Measurements from ENCODE around the gene INHA.

The INHA gene

GRCh38 chr2:219538956-219539788 lies 32.9 kb upstream of the INHA start:
- no peak for DNase-seq
- in situ Hi-C loops (cut with HindIII; ENCODE audit: low pct_ligation_motif_present, low pct_unique_long_range_greater_than_20kb, low sequenced_read_pairs) = no loop called here

GRCh38 chr2:219539926-219540678 lies 32.0 kb upstream of the INHA start:
- DNase-seq = no peak
- in situ Hi-C loops (cut with HindIII; ENCODE audit: low pct_ligation_motif_present, low pct_unique_long_range_greater_than_20kb, low sequenced_read_pairs) = no loop called here

- no peak for DNase-seq
- in situ Hi-C loops (cut with HindIII; ENCODE audit: low pct_ligation_motif_present, low pct_unique_long_range_greater_than_20kb, low sequenced_read_pairs) = no loop called here
These were observed 31.2 kb upstream of the INHA start for GRCh38 chr2:219540784-219541504.

- in situ Hi-C loops (cut with HindIII; ENCODE audit: low pct_ligation_motif_present, low pct_unique_long_range_greater_than_20kb, low sequenced_read_pairs) = no loop called here
These were observed 30.4 kb upstream of the INHA start for GRCh38 chr2:219541611-219542180.

GRCh38 chr2:219542931-219543595 lies 29.0 kb upstream of the INHA start:
- peak; percentile 63 for DNase-seq
- in situ Hi-C loops (cut with HindIII; ENCODE audit: low pct_ligation_motif_present, low pct_unique_long_range_greater_than_20kb, low sequenced_read_pairs) = no loop called here

More at GRCh38 chr2:219541611-219542180, 30.4 kb upstream of the INHA start:
- DNase-seq = peak; percentile 77

- in situ Hi-C loops (cut with HindIII; ENCODE audit: low pct_ligation_motif_present, low pct_unique_long_range_greater_than_20kb, low sequenced_read_pairs) = no loop called here
- peak; percentile 99 for DNase-seq
These were observed 28.3 kb upstream of the INHA start, which contains the start of the genes CHPF and TMEM198 for GRCh38 chr2:219543596-219544358. Gene CHPF (minus strand): TSS chr2:219543809. CDS start chr2:219543538, 271 bp downstream. Gene TMEM198 (plus strand): TSS chr2:219544028. CDS start chr2:219544728, 700 bp downstream.

GRCh38 chr2:219544567-219544966 lies 27.5 kb upstream of the INHA start:
- DNase-seq = no peak
- in situ Hi-C loops (cut with HindIII; ENCODE audit: low pct_ligation_motif_present, low pct_unique_long_range_greater_than_20kb, low sequenced_read_pairs) = no loop called here

- no peak for DNase-seq
- in situ Hi-C loops (cut with HindIII; ENCODE audit: low pct_ligation_motif_present, low pct_unique_long_range_greater_than_20kb, low sequenced_read_pairs) = no loop called here
These were observed 26.7 kb upstream of the INHA start for GRCh38 chr2:219545295-219545942.

- DNase-seq = no peak
- in situ Hi-C loops (cut with HindIII; ENCODE audit: low pct_ligation_motif_present, low pct_unique_long_range_greater_than_20kb, low sequenced_read_pairs) = no loop called here
These were observed 26.2 kb upstream of the INHA start for GRCh38 chr2:219545943-219546352.

- in situ Hi-C loops (cut with HindIII; ENCODE audit: low pct_ligation_motif_present, low pct_unique_long_range_greater_than_20kb, low sequenced_read_pairs) = no loop called here
- DNase-seq = no peak
These were observed 24.5 kb upstream of the INHA start for GRCh38 chr2:219547621-219548020.

GRCh38 chr2:219548990-219549389 lies 23.1 kb upstream of the INHA start:
- in situ Hi-C loops (cut with HindIII; ENCODE audit: low pct_ligation_motif_present, low pct_unique_long_range_greater_than_20kb, low sequenced_read_pairs) = no loop called here
- no peak for DNase-seq

GRCh38 chr2:219549619-219550018 lies 22.5 kb upstream of the INHA start:
- DNase-seq = no peak
- in situ Hi-C loops (cut with HindIII; ENCODE audit: low pct_ligation_motif_present, low pct_unique_long_range_greater_than_20kb, low sequenced_read_pairs) = no loop called here

GRCh38 chr2:219551441-219552381 lies 20.4 kb upstream of the INHA start:
- in situ Hi-C loops (cut with HindIII; ENCODE audit: low pct_ligation_motif_present, low pct_unique_long_range_greater_than_20kb, low sequenced_read_pairs) = no loop called here
- DNase-seq = peak; percentile 72

GRCh38 chr2:219552382-219553167 lies 19.5 kb upstream of the INHA start:
- in situ Hi-C loops (cut with HindIII; ENCODE audit: low pct_ligation_motif_present, low pct_unique_long_range_greater_than_20kb, low sequenced_read_pairs) = no loop called here

GRCh38 chr2:219553168-219553417 lies 19.0 kb upstream of the INHA start:
- in situ Hi-C loops (cut with HindIII; ENCODE audit: low pct_ligation_motif_present, low pct_unique_long_range_greater_than_20kb, low sequenced_read_pairs) = no loop called here
- no peak for DNase-seq

More at GRCh38 chr2:219552382-219553167, 19.5 kb upstream of the INHA start:
- peak; percentile 84 for DNase-seq

All from ACHN (cell line).